ENCODE measurements around the gene CENATAC.
"Not testable (repeated sequence)": the region's sequence is repeated elsewhere in the genome, so short reads cannot be mapped to it uniquely, and the experiment has no call there.

DNA sequence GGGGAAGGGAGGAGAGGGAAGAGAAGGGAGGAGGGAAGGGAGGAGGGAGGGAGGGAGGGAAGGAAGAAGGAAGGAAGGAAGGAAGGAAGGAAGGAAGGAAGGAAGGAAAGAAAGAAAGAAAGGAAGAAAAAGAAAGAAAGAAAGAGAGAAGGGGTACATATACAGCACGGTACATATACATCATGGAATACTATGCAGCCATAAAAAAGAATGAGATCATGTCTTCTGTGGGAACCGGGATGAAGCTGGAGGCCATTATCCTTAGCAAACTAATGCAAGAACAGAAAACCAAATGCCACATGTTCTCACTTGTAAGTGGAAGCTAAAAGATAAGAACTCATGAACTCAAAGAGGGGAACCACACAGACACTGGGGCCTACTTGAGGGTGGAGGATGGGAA lies 28.4 kb upstream of the CENATAC start:
- TF ChIP-seq, protein P1, sequence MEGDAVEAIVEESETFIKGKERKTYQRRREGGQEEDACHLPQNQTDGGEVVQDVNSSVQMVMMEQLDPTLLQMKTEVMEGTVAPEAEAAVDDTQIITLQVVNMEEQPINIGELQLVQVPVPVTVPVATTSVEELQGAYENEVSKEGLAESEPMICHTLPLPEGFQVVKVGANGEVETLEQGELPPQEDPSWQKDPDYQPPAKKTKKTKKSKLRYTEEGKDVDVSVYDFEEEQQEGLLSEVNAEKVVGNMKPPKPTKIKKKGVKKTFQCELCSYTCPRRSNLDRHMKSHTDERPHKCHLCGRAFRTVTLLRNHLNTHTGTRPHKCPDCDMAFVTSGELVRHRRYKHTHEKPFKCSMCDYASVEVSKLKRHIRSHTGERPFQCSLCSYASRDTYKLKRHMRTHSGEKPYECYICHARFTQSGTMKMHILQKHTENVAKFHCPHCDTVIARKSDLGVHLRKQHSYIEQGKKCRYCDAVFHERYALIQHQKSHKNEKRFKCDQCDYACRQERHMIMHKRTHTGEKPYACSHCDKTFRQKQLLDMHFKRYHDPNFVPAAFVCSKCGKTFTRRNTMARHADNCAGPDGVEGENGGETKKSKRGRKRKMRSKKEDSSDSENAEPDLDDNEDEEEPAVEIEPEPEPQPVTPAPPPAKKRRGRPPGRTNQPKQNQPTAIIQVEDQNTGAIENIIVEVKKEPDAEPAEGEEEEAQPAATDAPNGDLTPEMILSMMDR (IDR thresholded peaks at IDR 0.05 in 8 of 11, conservative IDR thresholded peaks at IDR 0.05 in 3 of 11): not testable (repeated sequence)
- TF ChIP-seq POLR2A, POLR2AphosphoS5 (IDR thresholded peaks at IDR 0.05): not testable (repeated sequence)
